ENCODE data around the gene SMAD3.

The SMAD3 gene

DNA sequence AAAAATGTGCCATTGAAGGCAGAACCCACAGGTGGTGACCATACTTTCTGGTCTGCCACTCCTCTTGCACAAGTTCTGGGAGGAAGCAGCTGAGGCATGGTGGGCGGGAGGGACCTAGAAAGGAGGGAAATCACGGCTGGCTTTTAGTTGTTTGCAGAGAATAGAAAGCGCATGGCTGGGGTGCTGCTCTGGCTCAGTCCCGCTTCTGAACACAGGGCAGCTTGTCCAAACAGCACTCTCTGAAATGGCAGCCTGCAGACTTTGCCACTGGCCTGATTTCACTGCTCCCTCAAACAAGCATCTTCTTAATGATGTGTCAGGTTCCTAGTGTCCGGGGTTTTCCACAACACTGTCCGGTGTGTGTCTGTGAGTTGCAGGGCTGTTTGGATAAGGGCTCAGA lies 112.3 kb downstream of the SMAD3 start:
- Mint-ChIP-seq H3K4me1 (peaks cover 32% of the 10 kb centered on the region), H3K9me3 (no peaks in the 10 kb centered on the region), H3K27ac (no peak overlapping the region), H3K4me3 (no peak overlapping the region), H3K36me3 (peaks cover 33% of the 10 kb centered on the region), H3K27me3 (no peaks in the 10 kb centered on the region)
- no peak for DNase-seq (ENCODE audit: low spot score in 2 of 2)
- no peak for ATAC-seq (ENCODE audit: low read depth)

DNA sequence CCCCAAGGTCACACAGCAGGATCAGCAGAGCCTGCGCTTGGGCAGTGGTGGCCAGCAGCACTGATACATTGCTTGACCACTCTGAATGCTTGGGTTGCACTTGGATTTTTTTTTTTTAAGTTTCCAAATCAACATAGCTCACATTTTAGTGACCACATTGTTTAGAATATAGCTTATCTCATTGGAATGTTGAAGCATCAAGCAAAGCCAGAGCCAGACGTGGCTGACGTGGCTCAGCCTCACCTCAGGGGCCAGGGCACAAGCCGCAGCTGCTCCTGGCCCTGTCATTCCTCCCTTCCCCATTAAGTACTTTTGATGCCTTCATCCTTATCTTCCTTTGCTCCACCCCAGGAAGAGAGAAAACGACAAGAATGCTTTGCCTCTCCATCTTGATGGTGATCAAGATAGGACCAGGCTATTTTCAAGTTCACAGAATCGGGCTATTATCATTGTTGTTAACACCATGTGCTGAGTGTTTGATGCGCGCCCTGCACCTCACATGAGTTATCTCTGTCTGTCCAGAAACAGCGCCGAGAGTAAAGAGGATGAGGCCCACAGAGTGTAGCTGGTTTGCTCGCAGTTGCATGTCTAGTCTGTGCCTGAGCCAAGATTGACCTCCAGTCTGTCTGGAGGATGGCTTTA lies 113.3 kb downstream of the SMAD3 start:
- no peaks in the 10 kb centered on the region for H3K9me3 Mint-ChIP-seq
- H3K36me3 Mint-ChIP-seq: peaks cover 24% of the 10 kb centered on the region
- no peak for ATAC-seq (ENCODE audit: low read depth)
- H3K4me1 Mint-ChIP-seq: peaks cover 23% of the 10 kb centered on the region
- no peak for DNase-seq (ENCODE audit: low spot score in 2 of 2)
- H3K27ac Mint-ChIP-seq: no peak overlapping the region
- no peak overlapping the region for H3K4me3 Mint-ChIP-seq
- no peaks in the 10 kb centered on the region for H3K27me3 Mint-ChIP-seq

DNA sequence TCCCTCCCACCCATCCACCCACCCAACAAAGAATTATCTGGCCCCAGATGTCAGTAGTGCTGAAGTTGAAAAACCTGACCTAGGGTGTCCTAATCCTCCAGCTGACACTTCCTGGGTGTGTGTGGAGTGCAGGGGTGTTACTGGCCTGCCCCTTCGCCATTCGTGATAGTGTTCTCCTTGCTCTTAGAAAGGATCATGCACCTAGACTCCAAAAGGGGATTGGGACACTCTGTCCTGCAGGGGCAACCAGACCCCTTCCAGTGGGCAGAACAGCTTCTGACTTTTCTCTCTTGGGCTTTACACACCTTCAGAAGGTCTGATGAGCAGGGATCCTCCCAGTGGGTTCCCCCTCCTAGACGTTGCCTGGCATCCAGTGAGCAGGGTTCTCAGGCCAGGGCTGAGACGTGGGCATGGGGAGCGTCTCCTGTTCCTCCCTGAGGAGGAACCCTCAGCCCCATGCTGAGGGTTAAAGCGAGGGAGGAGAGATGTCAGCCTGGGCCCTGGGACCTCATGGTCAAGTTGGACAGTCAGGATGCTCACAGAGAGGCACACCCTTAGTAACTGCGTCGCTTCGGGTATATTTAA lies 114.1 kb downstream of the SMAD3 start:
- no peaks in the 10 kb centered on the region for H3K27me3 Mint-ChIP-seq
- H3K27ac Mint-ChIP-seq: peak overlapping the region; percentile 35
- peaks cover 15% of the 10 kb centered on the region for H3K4me1 Mint-ChIP-seq
- H3K4me3 Mint-ChIP-seq: no peak overlapping the region
- peaks cover 17% of the 10 kb centered on the region for H3K36me3 Mint-ChIP-seq
- ATAC-seq (ENCODE audit: low read depth) (no peak), DNase-seq (ENCODE audit: low spot score in 2 of 2) (no peak)
- no peaks in the 10 kb centered on the region for H3K9me3 Mint-ChIP-seq

DNA sequence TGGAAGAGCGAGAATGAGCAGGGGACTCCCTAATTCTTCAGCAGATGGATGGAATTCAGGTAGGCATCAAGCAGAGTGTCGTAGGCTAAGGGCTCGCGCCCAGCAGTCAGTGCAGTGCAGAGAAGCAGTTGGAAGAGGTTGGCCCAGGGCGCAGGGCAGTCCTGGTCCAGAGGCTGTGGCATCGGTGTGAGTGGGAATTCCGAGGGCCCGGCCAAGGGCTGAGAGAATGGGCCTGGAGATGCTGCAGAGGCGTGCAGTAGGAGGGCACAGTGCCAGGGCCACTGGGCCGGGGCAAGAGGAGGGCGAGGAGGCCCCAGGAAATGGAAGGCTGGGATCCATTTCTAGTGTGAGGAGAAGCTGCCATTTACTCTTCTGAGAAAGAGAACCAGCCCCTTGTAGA lies 114.6 kb downstream of the SMAD3 start:
- no peak for ATAC-seq (ENCODE audit: low read depth)
- peak overlapping the region; percentile 35 for H3K27ac Mint-ChIP-seq
- no peaks in the 10 kb centered on the region for H3K9me3 Mint-ChIP-seq
- H3K4me1 Mint-ChIP-seq: peaks cover 11% of the 10 kb centered on the region
- H3K4me3 Mint-ChIP-seq: no peak overlapping the region
- peaks cover 19% of the 10 kb centered on the region for H3K36me3 Mint-ChIP-seq
- H3K27me3 Mint-ChIP-seq: no peaks in the 10 kb centered on the region
- DNase-seq (ENCODE audit: low spot score in 2 of 2): no peak

DNA sequence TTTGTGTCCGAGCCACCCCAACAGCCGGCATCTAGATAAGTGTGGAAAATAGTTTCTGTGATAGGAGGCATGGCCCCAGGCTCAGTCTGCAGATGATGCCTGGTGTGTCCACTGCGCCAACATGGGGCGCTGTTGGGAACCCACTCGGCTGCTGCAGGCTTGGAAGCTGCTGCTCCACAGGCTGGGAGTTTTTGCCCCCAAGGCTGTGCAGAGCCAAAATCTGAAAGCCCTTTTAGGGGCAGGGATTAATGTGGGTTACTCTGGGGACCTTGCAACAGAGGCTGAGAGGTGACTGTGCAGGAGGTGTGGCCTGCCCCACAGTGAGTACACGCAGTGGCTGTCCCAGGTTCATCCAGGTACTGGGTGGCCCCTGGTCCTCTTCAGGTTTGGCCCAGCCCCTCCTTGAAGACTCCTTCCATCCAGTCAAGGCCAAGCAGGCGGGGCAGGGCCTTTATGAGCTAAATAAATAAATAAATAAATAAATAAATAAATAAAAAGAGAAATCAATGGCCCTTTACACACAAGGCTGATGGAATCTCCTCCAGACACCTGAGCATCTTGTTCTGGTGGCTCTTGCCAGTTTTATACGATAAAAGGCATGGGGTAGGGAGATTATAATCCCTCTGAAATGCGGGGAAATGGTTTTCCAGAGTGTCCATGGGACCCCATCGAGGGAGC lies 115.3 kb downstream of the SMAD3 start:
- Mint-ChIP-seq H3K9me3 (no peaks in the 10 kb centered on the region), H3K27me3 (no peaks in the 10 kb centered on the region), H3K4me3 (no peak overlapping the region), H3K4me1 (peaks cover 15% of the 10 kb centered on the region), H3K36me3 (peaks cover 24% of the 10 kb centered on the region), H3K27ac (peak overlapping the region; percentile 35)
- ATAC-seq (ENCODE audit: low read depth) (no peak), DNase-seq (ENCODE audit: low spot score in 2 of 2) (no peak)

DNA sequence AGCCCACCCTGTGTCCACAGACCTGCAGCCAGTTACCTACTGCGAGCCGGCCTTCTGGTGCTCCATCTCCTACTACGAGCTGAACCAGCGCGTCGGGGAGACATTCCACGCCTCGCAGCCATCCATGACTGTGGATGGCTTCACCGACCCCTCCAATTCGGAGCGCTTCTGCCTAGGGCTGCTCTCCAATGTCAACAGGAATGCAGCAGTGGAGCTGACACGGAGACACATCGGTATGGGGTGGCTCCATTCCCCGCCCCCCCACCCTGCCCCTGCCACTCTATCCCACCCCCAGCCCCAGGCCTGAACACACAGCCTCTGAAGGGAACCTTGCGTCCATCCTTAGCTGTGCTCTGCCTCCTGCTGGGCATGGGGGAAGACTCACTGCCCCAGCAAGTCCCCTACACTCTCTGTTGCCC lies 115.8 kb downstream of the SMAD3 start:
- Mint-ChIP-seq H3K36me3 (peaks cover 28% of the 10 kb centered on the region), H3K27me3 (no peaks in the 10 kb centered on the region), H3K9me3 (no peaks in the 10 kb centered on the region), H3K4me3 (no peak overlapping the region), H3K27ac (no peak overlapping the region), H3K4me1 (peaks cover 17% of the 10 kb centered on the region)
- ATAC-seq (ENCODE audit: low read depth) (peak; percentile 48), DNase-seq (ENCODE audit: low spot score in 2 of 2) (no peak)

DNA sequence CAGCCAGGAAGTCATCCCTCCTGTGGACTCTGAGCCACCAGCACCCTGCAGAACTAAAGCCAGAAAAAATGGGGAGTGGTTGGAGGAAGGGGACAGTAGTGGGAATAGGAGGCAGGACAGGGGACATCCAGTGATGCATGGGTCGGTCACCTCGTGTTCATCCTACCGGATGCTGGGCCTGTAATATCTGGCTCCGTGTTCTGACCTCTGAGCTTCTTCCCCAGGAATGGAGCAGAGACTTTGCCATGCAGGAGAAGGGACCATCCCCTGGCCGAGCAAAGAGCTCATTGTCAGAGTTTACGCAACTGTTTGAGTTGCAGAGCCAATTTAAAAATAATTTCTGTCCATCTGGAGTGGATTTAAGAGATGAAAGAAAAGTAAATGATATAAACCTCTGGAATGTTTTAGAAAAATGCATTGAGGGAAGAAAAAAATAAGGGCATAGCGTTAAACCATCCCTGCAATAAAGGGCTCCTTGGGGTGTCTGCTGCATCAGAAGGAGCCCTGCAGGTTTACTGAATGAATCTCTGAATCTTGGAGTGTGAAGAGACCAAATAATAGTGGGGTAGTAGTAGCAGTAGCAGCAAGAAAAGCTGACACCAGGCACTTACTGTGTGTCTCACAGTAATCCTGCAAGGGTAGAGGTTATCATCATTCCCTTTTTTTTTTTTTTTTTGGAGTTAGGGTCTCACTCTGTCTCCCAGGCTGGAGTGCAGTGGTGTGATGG lies 118.2 kb downstream of the SMAD3 start:
- Mint-ChIP-seq H3K4me3 (no peak overlapping the region), H3K36me3 (peaks cover 37% of the 10 kb centered on the region), H3K9me3 (no peaks in the 10 kb centered on the region), H3K27me3 (no peaks in the 10 kb centered on the region), H3K27ac (peak overlapping the region; percentile 38), H3K4me1 (peaks cover 17% of the 10 kb centered on the region)
- ATAC-seq (ENCODE audit: low read depth): no peak
- DNase-seq (ENCODE audit: low spot score in 2 of 2): no peak

DNA sequence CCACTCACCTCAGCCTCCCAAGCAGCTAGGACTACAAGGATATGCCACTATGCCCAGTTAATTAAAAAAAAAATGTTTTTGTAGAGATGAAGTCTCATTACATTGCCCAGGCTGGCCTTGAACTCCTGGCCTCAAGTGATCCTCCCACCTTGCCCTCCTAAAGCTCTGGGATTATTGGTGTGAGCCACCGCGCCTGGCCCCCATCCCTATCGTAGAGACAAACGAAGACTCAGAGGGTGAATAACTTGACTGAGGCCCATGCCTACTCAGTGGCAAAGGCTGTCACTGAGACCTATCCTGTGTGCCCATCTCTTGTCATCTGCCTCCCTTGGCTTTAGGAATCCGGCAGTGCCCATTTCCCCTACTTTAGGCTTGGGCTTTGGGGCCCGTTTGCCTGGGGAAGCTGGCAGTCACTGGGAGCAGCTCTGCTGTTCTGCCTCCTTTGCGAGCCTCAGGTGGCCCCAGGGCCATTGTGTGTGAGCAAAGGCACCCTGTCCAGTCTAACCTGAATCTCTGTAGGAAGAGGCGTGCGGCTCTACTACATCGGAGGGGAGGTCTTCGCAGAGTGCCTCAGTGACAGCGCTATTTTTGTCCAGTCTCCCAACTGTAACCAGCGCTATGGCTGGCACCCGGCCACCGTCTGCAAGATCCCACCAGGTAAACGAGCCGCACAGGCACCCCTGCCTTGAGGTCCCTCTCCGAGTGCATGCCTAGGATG lies 119.0 kb downstream of the SMAD3 start:
- Mint-ChIP-seq H3K27me3 (no peaks in the 10 kb centered on the region), H3K27ac (peak overlapping the region; percentile 45), H3K9me3 (no peaks in the 10 kb centered on the region), H3K36me3 (peaks cover 37% of the 10 kb centered on the region), H3K4me3 (no peak overlapping the region), H3K4me1 (peaks cover 17% of the 10 kb centered on the region)
- DNase-seq (ENCODE audit: low spot score in 2 of 2) (no peak), ATAC-seq (ENCODE audit: low read depth) (no peak)

DNA sequence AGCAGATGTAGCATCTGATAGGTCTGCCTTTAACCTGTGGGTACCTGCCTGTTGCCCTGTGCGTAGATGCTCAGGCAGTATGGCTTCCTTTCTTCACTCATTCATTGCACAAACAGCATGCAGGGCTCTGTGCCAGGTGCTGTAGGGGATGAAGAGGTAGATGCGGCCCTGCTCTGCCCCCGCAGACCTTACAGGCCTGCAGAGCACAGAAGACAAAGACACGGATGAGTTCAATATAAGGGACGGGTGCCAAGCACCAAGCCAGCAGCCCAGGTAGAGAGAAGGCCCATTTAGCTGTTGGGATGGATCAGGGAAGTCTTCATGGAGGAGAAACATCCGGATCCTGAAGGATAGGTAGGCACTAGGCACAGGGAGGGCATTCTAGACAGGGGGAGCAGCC lies 119.6 kb downstream of the SMAD3 start:
- Mint-ChIP-seq H3K4me1 (peaks cover 10% of the 10 kb centered on the region), H3K27ac (peak overlapping the region; percentile 83), H3K27me3 (no peaks in the 10 kb centered on the region), H3K9me3 (no peaks in the 10 kb centered on the region), H3K4me3 (no peak overlapping the region), H3K36me3 (peaks cover 33% of the 10 kb centered on the region)
- no peak for DNase-seq (ENCODE audit: low spot score in 2 of 2)
- ATAC-seq (ENCODE audit: low read depth): no peak

DNA sequence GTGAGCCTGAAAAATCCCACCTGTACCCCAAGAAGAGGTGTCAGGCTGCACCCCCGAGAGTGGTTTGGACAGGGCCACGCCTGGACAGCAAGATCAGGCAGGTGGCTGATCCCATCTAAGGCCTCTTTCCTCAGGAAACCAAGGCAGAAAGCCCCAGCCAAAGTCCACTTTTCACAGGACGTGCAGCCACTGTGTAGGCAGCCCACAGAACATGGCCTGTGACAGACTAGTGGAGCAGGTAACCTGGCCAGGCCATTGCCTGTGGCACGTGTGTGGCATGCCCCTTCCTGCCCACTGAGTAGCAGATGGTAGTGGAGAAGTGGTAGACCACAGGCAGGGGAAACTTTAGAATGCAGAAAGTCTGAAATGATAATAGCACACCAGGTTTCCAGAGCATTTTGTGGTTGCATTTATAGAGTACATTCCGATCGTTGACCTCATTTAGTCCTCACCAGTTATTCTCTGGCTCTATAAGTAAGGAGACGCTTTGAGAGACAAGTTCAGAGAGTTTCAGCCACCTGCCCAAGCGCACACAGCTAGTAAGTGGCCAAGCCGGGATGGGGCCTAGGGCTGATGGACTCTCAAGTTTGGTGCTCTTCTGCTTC lies 120.3 kb downstream of the SMAD3 start:
- H3K36me3 Mint-ChIP-seq: peaks cover 33% of the 10 kb centered on the region
- peak overlapping the region; percentile 83 for H3K27ac Mint-ChIP-seq
- DNase-seq (ENCODE audit: low spot score in 2 of 2) (no peak), ATAC-seq (ENCODE audit: low read depth) (peak; percentile 47)
- peaks cover 9% of the 10 kb centered on the region for H3K4me1 Mint-ChIP-seq
- no peak overlapping the region for H3K4me3 Mint-ChIP-seq
- no peaks in the 10 kb centered on the region for H3K9me3 Mint-ChIP-seq
- H3K27me3 Mint-ChIP-seq: no peaks in the 10 kb centered on the region

DNA sequence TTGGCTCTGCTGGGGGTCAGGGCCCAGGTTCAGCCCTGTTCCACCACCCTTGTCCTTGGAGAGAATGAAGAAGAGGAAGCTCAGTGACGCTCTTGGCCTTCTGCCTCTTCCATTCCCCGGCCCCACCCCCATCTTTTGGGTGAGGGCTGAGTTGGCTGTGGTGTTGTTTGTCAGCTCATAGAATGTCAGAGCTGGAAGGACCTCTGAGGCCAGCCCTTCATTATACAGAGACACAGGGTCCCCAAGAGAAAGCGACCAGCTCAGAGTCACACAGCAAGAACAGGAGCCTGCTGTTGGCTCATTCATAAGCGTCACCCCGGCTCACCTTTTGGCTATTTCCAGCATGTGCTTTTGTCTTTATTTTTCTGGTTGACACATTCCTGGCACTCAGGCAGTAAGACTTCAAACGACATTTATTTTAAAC lies 120.8 kb downstream of the SMAD3 start:
- no peak for ATAC-seq (ENCODE audit: low read depth)
- H3K36me3 Mint-ChIP-seq: peaks cover 37% of the 10 kb centered on the region
- H3K27ac Mint-ChIP-seq: peak overlapping the region; percentile 83
- no peaks in the 10 kb centered on the region for H3K27me3 Mint-ChIP-seq
- H3K4me3 Mint-ChIP-seq: no peak overlapping the region
- no peak for DNase-seq (ENCODE audit: low spot score in 2 of 2)
- H3K4me1 Mint-ChIP-seq: peaks cover 9% of the 10 kb centered on the region
- no peaks in the 10 kb centered on the region for H3K9me3 Mint-ChIP-seq

DNA sequence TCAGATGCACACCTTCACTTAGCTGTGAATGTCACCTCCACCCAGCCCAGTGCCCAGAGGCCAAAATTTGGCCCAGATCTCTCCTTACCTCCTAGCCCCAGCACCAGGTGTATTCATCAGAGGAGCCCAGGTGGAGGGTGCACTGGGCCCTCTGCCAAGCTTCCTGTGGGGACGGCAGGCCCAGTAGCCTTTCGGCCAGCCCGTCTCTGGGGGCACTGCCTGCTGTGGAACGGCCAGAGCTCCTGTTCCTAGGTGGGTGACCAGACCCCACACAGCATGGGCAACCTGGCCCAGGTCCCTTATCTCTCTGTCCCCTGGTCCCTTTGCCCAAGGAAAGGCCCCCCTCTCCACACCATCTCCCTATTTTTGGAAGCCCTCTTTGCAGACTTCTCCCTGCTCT lies 121.3 kb downstream of the SMAD3 start:
- no peak overlapping the region for H3K4me3 Mint-ChIP-seq
- H3K27me3 Mint-ChIP-seq: no peaks in the 10 kb centered on the region
- H3K9me3 Mint-ChIP-seq: no peaks in the 10 kb centered on the region
- no peak for ATAC-seq (ENCODE audit: low read depth)
- H3K4me1 Mint-ChIP-seq: peaks cover 9% of the 10 kb centered on the region
- no peak for DNase-seq (ENCODE audit: low spot score in 2 of 2)
- H3K27ac Mint-ChIP-seq: peak overlapping the region; percentile 83
- peaks cover 38% of the 10 kb centered on the region for H3K36me3 Mint-ChIP-seq

DNA sequence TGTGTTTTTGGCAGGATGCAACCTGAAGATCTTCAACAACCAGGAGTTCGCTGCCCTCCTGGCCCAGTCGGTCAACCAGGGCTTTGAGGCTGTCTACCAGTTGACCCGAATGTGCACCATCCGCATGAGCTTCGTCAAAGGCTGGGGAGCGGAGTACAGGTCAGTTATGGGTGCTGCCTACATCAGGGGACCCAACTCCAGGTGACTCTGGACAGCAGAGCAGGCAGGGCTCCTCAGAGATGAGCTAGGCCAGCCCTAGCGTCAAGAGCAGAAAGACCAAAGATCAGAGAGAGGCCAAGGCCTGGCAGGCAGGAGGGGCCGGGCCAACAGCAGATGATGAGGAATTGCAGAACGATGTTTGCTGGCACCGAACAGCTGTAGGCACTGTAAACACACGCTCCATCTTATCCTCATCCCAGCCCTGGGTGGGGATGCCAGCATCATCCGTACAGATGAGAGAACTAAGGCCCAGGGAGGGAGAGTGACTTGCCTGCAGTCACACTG lies 122.0 kb downstream of the SMAD3 start:
- Mint-ChIP-seq H3K9me3 (no peaks in the 10 kb centered on the region), H3K4me1 (peaks cover 9% of the 10 kb centered on the region), H3K4me3 (no peak overlapping the region), H3K27me3 (no peaks in the 10 kb centered on the region), H3K27ac (peak overlapping the region; percentile 83), H3K36me3 (peaks cover 41% of the 10 kb centered on the region)
- ATAC-seq (ENCODE audit: low read depth): no peak
- no peak for DNase-seq (ENCODE audit: low spot score in 2 of 2)
